Astrocyte of the hippocampus (primary cell): ENCODE results near the gene PAQR9.

Experiments
- DNase-seq: peaks from one replicate; pipeline ENCODE4 v3.0.0; 2011; ENCODE audit warnings: low read depth, low spot score

Gene PAQR9

DNA sequence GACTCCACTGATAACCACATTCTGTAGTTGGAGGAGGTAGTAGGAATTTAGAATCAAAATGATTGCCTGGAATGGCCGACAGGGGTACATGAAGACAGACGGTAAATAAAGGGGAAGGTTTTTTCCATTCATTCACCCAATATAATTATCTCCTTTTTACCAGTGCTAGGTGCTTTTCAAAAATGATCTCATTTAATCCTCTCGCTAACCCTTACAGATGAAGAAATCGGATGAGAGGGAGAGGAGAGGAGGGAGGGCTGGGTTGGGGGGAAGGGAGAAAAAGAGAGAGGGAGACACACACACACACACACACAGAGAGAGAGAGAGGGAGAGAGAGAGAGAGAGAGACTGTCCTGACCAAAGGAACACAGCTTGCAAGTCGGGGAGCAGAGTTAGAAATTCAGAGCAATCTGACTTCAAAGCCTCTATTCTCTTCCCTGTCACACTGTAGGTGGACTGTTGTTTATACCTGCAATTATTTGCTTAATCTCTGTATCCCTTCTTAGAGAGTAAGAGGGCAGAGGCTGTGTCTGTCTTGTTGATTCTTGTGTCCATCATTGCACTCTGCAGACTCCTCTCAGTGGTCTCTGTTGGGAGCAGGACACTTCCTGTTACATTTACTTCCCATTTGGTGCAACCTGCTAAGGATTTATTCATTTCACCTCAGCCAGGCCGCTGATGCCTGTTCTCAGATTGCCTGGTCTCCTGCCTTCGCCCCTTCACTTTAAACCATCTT is 18.7 kb upstream of the PAQR9 start:
- peak; percentile 22 for DNase-seq

DNA sequence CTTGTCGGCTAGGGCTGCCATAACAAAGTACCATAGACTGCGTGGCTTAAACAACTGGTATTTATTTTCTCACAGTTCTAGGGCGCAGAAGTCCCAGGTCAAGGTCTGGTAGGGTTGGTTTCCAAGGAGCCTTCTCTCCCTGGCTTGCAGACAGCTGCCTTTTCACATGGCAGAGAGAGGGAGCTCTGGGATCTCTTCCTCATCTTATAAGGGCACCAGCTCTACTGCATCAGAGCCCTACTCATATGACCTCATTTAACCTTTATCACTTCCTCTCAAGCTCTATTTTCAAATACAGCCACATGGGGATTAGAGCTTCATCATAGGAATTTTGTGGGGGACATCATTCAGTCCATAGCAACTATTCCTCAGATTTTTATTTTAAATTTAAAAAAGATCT is 17.6 kb upstream of the PAQR9 start:
- DNase-seq, result no peak

DNA sequence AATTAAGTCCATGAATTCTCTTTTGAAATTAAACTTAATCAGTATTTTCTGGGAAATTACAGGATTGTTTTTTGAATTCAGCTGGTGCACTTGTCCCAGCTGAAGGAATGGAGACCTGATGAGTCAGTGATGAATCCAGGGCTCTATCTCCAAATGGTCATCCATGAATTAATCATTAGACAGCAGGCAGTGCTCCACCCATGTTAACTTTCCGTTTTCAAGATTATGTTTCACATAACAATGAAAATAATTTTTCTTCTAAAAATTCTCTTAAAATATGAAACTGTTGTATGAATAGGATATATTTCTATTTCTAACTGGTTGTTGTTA is 13.9 kb upstream of the PAQR9 start:
- DNase-seq, result no peak

DNA sequence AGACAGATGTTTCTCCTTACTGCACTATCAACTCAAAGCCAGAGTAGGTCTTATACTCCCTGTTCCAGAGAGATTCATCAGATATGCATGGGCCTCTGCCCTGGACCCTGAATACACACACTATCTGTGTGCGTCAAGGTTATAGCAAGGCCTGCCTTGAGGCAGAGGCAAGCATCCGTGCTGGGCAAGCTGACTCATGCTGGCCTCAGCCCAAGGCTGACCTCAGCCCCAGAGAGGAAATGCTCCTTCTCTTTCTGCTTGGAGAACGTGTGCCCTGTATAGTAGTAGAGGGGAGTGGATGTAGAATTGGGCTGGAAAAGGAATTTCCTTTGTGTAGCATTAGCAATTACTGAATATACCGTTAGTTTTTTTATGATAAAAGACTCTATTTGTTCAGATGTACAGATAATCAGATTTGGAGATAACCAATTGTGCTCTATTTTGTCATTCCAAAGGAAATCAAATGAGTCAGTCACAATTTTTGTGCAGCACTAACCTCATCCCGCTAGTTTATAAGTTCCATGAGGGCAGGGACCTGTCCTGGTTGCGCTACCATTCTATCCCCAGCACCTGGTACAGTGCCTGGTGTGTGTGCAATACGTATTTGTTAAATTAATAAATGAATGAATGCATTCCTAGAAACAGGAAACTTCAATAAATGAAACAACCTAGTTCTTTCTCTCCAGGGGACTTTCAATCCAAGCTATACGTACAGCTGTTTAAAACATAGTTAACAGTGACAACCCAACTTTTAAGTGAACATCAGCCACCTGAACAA is 13.3 kb upstream of the PAQR9 start:
- peak; percentile 97 for DNase-seq

DNA sequence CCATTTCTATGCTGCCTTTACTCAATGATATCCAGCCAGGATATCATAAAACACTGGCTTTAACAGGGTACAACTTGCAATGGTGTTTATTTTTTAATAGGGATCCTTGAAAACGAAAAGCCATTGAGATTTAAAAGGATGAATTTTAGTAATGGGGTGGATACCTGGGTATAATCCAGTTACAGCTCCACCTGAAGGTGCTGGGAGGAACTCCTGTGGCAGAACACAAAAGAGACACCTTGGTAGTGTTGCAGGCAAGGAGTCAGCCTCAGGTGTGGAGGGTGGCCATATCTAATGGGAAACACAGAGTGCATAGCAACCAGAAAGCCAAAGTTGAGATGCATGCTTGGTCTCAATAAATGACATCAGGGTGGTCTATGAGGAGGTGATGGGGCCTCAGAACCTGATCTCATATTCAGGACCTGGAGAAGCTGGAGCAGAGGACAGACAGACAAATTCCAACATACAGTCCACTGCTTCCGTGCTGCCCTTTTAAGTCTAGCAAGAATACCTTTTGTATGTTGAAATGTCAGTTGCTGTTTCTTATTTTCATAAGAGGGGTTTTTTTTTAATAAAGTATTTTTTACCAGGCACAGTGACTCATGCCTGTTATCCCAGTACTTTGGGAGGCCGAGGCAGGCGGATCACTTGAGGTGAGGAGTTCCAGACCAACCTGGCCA is 12.0 kb upstream of the PAQR9 start:
- no peak for DNase-seq

DNA sequence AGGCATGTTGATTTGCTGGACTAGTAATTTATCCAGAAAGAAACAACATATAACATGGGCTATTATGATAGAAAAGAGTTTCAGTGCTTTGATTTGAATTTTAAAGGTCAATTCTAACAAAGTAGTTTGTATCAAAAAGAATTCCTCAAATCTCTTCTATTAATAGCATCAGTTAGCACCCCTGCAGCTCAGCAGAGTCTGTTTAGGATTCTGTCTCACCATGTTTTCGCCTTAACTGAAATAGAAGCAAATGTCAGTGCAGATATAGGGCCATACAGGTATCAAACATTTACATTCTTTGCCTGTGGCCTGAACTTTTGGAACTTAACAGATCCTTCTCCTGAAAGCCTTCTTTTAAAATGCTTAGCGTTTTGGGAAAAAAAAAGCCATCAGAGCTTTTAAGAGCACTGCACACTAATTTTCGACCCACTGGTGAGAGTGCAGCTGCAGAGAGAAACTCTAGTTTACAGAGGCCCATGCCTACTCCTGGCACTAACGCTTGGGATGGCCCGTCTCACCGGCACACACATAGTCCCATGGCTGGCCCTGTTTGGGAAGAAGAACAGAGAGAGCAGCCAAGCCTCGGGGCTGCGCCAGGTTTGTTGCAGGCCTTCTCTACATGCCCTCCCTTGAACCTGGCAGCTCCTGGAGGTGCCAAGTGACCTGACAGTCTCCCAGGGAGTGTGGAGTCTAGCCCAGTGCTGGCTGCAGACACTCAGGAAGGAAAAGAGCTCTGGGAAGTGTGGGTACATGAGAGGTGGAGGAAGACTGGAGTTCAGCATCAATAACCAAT is 9.9 kb upstream of the PAQR9 start:
- DNase-seq, result no peak

DNA sequence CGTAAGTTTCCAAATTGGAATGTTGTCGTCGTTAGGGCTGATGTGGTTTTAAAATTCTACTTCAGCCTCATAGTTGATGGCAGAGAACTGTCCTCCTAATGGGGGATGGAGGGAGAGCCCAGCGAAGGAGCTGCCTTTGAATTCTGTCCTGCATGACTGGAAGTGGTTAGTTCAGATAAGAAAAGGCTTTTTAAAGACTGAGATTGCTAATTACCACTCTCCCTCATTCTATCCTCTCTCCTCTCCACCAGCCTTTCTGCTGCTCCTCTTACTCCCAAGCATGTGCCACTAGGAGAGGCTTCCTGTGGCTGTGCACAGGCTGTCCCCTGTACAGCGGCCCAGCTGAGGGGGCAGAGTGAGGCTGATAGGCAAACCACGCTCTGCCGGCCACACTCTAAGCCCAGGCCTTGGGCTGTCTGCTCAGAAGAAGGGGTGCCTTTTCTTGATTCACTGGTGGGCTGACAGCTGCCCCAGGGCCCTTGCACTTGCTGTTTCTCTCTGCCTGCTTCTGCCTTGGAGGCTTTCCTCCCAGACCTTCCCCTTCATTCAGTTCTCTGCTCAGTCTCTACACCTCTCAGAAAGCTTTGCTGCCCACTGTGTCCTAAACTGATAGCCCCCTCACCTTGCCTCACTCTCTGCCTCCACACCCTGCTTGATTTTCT is 8.7 kb upstream of the PAQR9 start:
- peak; percentile 16 for DNase-seq

DNA sequence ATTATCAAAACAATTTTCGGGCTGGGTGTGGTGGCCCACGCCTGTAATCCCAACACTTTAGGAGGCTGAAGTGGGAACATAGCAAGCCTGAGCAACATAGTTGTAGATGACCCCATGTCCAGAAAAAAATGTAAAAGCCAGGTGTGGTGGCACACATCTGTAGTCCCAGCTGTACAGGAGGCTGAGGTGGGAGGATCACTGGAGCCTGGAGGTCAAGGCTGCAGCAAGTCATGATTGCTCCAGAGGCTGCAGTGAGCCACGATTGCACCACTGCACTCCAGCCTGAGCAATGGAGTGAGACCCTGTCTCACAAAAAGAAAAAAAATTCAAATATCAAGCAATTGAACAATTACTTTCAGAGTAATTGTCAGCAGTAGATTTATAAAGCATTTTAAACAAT is 8.0 kb upstream of the PAQR9 start:
- no peak for DNase-seq

DNA sequence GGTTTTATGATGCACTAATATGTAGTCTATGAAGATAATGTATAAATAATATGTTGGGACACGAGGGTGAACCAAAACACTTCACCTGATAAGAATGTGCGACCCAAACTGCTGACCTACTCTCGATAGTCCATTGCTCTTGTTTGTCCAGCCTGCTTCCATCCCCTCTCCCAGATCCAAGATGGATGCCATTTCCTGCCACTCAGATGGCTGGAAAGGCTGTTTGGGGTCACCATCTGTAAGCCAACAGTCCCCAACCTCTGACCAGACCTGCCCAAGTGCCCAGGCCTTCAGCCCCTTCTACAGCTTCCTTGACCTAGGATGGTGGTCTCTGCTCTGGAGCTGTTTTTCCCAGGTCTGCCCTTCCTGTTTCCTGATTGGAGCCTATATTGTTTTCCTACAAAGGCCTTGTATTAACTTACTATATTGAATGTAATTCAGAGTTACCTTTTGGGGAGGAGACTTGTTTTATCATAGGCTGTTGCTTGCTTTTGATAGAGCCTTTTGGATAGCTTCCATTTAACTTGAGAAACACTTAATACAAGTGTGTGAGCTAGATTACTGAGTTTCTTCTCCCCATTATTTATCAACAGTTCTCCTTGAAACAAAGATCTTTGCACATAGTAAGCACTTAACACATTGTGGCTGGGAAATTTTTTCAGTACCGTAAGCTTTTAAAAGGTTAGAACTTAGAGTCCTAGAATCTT is 5.0 kb upstream of the PAQR9 start:
- no peak for DNase-seq

DNA sequence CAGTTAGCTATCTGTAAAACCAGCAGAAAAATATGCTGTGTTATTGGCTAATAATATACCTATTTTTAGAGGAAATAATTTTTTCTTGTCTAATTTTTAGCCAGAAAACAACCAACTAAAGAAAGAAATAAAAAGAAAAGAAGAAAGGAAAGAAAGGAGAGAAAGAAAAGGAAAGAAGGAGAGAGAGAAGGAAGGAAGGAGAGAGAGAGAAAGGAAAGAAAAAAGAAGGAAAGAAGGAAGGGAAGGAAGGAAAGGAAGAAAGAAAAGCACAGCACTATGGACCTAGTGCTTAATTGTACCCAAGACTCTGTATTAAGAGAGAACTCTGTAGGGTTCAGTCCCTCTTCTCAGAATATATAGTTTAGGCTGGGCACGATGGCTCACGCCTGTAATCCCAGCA is 3.3 kb upstream of the PAQR9 start:
- DNase-seq, result no peak

DNA sequence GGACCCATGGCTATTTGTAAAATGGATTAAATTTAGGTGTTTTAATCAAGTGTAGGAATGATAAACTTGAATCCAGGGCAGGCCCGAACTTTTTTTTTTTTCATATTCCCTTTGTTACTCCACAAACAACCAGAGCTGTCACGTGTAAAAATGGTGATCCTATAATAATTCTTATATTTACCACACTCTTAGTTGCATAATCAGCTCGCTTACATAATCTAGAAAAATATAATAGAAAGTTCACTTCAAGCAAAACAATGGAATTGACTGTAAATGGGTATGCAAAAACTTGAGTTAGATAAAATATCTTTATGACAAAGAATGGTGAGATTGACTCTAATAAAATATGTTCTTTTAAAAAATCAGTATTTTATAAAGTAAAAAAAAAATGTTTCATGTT is 2.1 kb upstream of the PAQR9 start:
- no peak for DNase-seq

DNA sequence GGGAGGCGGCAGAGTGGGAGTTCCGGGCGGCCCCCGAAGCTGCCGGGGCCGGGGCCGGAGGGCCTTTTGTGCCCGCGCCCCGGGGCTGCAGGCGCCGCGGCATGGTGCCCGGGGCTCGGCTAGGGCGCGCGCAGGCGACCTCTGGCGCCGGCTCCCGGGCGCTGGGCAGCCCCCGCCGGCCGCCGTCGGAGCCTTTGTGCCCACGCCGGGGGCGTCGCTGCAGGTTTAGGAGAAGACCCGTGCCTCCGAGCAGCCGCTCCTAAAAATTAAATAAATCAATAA is 299 bp downstream of the PAQR9 start:
- no peak for DNase-seq

DNA sequence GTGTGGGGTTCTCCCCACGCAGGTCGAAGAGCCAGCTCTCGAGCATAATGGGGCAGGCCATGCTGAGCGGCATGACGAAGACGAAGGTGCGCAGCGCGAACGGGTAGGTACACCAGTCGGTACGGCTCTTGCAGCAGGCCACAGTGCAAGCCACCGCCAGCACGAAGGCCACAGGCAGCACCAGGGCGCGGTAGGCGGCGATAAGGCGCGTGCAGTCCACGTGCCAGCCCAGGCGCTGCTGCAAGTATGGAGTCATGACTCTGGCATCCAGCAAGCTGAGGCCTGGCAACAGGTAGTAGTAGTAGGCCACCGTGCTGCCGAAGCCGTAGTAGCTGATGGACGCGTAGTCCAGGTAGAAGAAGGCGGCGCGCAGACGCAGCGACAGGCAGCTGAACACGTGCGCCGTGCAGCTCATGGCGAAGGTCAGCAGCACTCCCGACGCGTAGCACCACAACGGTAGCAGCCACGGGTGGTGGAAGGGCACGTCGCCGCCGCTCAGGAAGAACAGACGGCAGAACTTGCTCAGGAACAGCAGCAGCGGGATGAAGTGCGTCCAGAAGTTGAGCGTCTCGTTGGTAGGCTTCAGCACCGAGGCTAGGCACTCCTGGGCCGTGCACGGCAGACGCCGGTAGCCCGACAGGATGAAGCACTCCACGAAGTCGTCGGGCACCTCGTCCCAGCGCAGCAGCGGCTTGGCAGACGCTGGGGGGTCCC is 797 bp downstream of the PAQR9 start:
- DNase-seq, result peak; percentile 31

DNA sequence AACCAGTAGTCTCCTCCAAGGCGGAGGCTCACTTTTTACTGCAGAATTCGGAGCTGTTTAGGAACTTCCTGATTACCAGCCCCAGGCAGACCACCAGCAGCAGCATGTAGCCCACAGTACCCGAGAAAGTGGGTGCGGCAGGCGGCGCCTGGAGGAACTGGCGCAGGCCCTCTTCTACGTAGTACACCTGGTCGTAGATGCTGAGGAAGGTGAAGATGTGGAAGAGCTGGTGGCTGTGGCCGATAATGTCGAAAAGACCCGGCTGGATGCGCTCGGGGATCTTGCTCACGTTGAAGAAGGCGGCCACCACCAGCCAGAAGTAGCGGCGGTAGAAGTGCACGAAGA is 1.3 kb downstream of the PAQR9 start:
- no peak for DNase-seq

DNA sequence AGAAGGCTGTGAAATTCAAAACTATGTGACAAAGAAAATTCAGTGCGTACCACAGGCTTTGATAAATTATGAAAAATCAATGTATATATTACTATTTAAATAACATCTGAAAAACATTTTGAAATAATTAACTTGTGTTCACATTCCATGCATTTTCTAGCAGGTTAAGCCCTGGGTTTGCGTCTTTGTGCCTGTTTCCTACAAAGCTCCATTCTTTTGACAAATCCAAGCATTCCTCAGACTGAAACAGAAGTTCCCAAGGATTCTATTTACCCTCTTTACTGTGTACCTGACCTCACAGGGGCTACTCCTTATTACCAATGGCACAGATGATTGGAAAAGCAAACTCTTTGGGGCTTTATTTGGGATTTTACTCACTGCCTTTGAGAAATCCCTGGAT is 1.9 kb downstream of the PAQR9 start:
- DNase-seq, result no peak

DNA sequence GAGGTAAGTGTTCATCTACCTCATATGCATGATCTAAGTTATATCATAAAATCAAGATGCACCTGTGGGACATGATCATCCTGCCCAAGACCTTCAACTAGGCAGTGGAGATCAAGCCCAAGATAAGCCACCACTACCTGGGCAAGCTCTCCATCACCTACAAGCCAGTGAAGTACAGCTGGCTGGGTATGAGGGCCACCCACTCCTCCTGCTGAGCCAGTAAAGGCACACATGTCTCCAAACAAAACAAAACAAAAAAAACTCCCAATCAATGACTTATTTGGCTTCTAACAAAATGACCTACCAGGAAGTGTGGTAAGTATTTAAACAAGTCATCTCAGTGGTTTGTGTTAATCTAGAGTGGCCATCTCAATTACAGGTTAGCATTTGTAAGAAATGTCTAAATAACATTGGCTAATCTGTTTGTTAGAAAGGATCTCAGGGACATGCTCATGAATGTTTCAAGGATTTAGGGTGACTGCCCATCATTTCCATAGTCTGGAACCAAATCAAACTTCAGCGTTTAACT is 3.1 kb downstream of the PAQR9 start:
- no peak for DNase-seq

DNA sequence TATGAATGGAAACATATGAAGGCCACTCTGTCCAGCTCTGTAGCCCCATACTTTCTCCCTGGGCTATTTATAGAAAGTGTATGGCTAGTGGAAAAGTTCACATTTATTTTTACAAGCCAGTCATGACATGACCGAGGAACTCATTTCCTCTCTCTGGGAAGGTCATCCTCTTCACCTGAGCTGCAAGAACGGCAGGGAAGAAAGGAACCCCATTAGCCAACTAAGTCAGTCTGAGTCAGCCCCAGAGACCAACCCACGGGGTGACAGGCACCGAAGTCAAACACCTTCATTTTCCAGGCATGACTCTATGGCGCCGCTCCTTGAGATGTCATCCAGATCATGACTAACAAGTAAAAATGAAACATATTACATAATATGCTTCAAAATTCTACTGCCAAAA is 4.8 kb downstream of the PAQR9 start:
- DNase-seq, result no peak

DNA sequence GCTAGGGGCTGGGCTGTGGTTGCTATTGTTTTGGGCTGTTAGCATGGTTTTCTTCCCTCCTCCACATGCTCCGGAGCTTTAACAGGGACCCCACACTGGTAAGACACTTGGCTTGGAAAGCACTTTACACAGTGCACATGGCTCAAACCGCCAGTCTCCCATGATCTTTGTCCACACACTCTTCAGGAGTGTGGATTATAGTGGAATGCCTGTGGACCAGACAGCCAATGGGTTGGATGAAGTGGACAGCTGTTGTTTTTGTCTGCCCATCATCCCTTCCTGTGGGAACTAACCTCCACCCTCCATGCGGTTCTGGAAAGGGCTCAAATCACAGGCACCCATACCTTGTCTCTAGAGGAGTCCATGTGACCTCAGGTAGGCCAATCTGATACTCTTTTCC is 10.0 kb downstream of the PAQR9 start:
- DNase-seq, result no peak

DNA sequence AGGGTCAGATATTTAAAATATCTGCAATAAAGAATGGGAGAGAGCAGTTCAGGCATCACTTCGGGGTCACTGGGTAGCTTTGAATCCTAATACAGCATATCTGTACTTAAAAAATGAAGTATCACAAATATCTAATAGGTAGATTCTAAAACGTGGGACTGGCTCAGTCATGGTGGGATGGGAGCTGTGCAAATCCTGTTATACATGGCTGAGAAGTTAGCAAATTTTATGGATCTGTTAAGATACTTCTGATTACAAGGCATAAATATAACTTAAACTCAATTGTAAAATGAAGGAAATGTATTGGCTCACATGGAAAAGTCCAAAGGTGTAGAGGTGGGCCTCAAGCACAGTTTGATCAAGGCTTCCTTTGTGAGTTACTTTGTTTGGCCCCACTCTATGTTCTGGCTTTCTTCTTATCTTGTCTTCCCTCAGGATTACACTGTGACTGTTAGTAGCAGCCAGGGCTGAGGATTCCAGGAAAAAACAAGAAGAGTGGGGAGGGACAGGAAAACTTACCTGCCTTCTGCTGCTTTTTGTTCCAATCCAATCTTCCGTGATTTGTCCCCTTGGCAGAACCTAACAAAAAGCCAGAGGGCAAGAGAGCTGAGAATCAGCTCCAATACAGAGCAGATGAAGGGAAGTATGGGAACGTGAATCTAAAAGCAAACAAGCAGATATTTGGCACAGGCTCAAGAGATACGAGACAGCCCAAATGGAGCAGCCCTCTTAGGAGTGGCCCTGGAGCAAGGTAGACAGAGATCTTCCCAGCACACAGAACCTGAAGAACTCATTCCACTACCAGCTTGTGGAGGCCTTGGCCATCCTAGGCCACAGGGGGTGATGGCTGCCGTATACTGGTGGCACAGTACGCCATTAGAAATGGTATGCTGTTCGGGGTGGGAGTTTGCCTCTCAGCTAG is 10.9 kb downstream of the PAQR9 start:
- no peak for DNase-seq
